GM23248 (cell line): ENCODE data around the gene EXOC1L. TPM values are rescaled to one million over a fixed set of nuclear protein-coding genes. Genes with fewer than 3 reads are reported as not detected.

Experiments
- DNase-seq: peaks from one replicate; pipeline ENCODE4 v3.0.0-alpha.2; 2015
- H2AFZ ChIP-seq: fragments of 200-600 bp; sonication (generic); 2 replicates; pipeline ENCODE4 v1.6.1; 2016; ENCODE audit warnings: antibody characterized with exemption
- H3F3A ChIP-seq: fragments of 200-600 bp; sonication (generic); 2 replicates; pipeline ENCODE4 v1.6.1; 2016; ENCODE audit warnings: mild to moderate bottlenecking, antibody characterized with exemption, mixed run types; ENCODE audit not compliant: insufficient read depth
- H3K27ac ChIP-seq: fragments of 200-600 bp; sonication (generic); 2 replicates; pipeline ENCODE4 v1.5.1; 2016; ENCODE audit warnings: mild to moderate bottlenecking
- H3K27me3 ChIP-seq: fragments of 200-600 bp; sonication (generic); replicated peaks from 2 replicates; pipeline ENCODE4 v1.6.1; 2016; ENCODE audit warnings: mild to moderate bottlenecking; ENCODE audit not compliant: insufficient read depth
- H3K36me3 ChIP-seq: fragments of 200-600 bp; sonication (generic); 2 replicates; pipeline ENCODE4 v1.6.1; 2016; ENCODE audit warnings: low read depth, mild to moderate bottlenecking
- H3K4me1 ChIP-seq: fragments of 200-600 bp; sonication (generic); 2 replicates; pipeline ENCODE4 v1.6.1; 2016; ENCODE audit warnings: mild to moderate bottlenecking; ENCODE audit not compliant: insufficient read depth
- H3K4me2 ChIP-seq: fragments of 200-600 bp; sonication (generic); one replicate; pipeline ENCODE4 v1.6.1; 2016; ENCODE audit warnings: mild to moderate bottlenecking; ENCODE audit not compliant: unreplicated experiment
- H3K4me3 ChIP-seq: fragments of 200-600 bp; sonication (generic); 2 replicates; pipeline ENCODE4 v1.5.1; 2016; ENCODE audit warnings: mild to moderate bottlenecking
- H3K79me2 ChIP-seq: fragments of 200-600 bp; sonication (generic); 2 replicates; pipeline ENCODE4 v1.6.1; 2016; ENCODE audit warnings: mild to moderate bottlenecking; ENCODE audit not compliant: insufficient read depth
- H3K9ac ChIP-seq: fragments of 200-600 bp; sonication (generic); 2 replicates; pipeline ENCODE4 v1.6.1; 2016; ENCODE audit warnings: mild to moderate bottlenecking
- H3K9me2 ChIP-seq: fragments of 200-600 bp; sonication (generic); 2 replicates; pipeline ENCODE4 v1.6.1; 2016; ENCODE audit warnings: mixed run types, mild to moderate bottlenecking, moderate library complexity; ENCODE audit not compliant: insufficient read depth
- H3K9me3 ChIP-seq: fragments of 200-600 bp; sonication (generic); one replicate; pipeline ENCODE4 v1.6.1; 2017; ENCODE audit warnings: low read depth
- H4K20me1 ChIP-seq: fragments of 200-600 bp; sonication (generic); 2 replicates; pipeline ENCODE4 v1.6.0; 2016; ENCODE audit not compliant: insufficient read depth
- EZH2 ChIP-seq: fragments of 200-600 bp; sonication (generic); IDR thresholded peaks from 2 replicates; pipeline ENCODE4 v1.6.1; 2018; ENCODE audit warnings: antibody characterized with exemption, mild to moderate bottlenecking; ENCODE audit not compliant: insufficient read depth, poor library complexity, severe bottlenecking
- EZH2phosphoT487 ChIP-seq: fragments of 200-600 bp; sonication (generic); IDR thresholded peaks from 2 replicates; pipeline ENCODE4 v1.6.1; 2018; ENCODE audit warnings: antibody characterized with exemption, moderate library complexity, mild to moderate bottlenecking, low read depth; ENCODE audit not compliant: insufficient read depth
- WGBS, 2 experiments: methylation state at CpG; one replicate each; pipeline ENCODE4 v1.1.6; 2015 to 2017; ENCODE audit warnings: low lambda C conversion rate in 2 of 2, low coverage in 1 of 2; ENCODE audit errors: missing lambda C conversion rate in 2 of 2; 5-methylcytosine and 5-hydroxymethylcytosine counted together
- in situ Hi-C: fragments of 300-500 bp; cut with MboI; formaldehyde crosslinking; loops from 2 replicates; pipeline ENCODE4 v1.15.0; 2020
- polyA plus RNA-seq: library from polyadenylated mRNA; unstranded; fragments of >200 nt; fragmentation: Nextera tagmentation; extraction: Ambion mirVana; gene quantifications from 2 replicates; pipeline ENCODE4 v1.2.1, GENCODE V29; 2016
- total RNA-seq: library from RNA; depleted of rRNA; stranded (reverse); fragments of >200 nt; shearing (Covaris generic); gene quantifications from 2 replicates; pipeline ENCODE4 v1.2.3, GENCODE V29; 2014

The EXOC1L gene
- total and polyA plus RNA-seq, 2 experiments from 2014 or later = not detected

- TF ChIP-seq EZH2 (no peak), EZH2phosphoT487 (no peak)
- Histone ChIP-seq H3K4me3 (no peak overlapping the region), H3K27ac (no peak overlapping the region), H3K79me2 (no peaks in the 10 kb centered on the region), H2AFZ (no peak overlapping the region), H3K27me3 (peaks cover 18% of the 10 kb centered on the region), H3K4me2 (no peak overlapping the region), H3K9me2 (no peaks in the 10 kb centered on the region), H3F3A (no peaks in the 10 kb centered on the region), H3K4me1 (no peaks in the 10 kb centered on the region), H3K9me3 (no peaks in the 10 kb centered on the region), H3K9ac (no peak overlapping the region), H4K20me1 (no peaks in the 10 kb centered on the region), H3K36me3 (no peaks in the 10 kb centered on the region)
- WGBS, 2 experiments = 80% methylated on average over 1 of the region's 1 CpG
- in situ Hi-C loops = no loop called here
- DNase-seq = no peak
These were observed 24.2 kb upstream of the EXOC1L start for GRCh38 chr4:55795341-55795740.

GRCh38 chr4:55801498-55801897 is 18.1 kb upstream of the EXOC1L start:
- Histone ChIP-seq H3K9me3 (no peaks in the 10 kb centered on the region), H4K20me1 (no peaks in the 10 kb centered on the region), H3K4me3 (no peak overlapping the region), H3K27me3 (no peaks in the 10 kb centered on the region), H3F3A (no peaks in the 10 kb centered on the region), H3K4me2 (no peak overlapping the region), H2AFZ (no peak overlapping the region), H3K36me3 (no peaks in the 10 kb centered on the region), H3K27ac (no peak overlapping the region), H3K9ac (no peak overlapping the region), H3K79me2 (no peaks in the 10 kb centered on the region), H3K9me2 (no peaks in the 10 kb centered on the region), H3K4me1 (no peaks in the 10 kb centered on the region)
- TF ChIP-seq EZH2phosphoT487 (no peak), EZH2 (no peak)
- in situ Hi-C loops = no loop called here
- WGBS, 2 experiments = 41 to 60% methylated on average over 1 of the region's 1 CpG
- DNase-seq = no peak

- no peaks in the 10 kb centered on the region for H3K36me3 ChIP-seq
- no peak overlapping the region for H3K9ac ChIP-seq
- no peak for DNase-seq
- H4K20me1 ChIP-seq = no peaks in the 10 kb centered on the region
- H3K27ac ChIP-seq = no peak overlapping the region
- H3K27me3 ChIP-seq = no peaks in the 10 kb centered on the region
- in situ Hi-C loops = no loop called here
- H3K4me3 ChIP-seq = no peak overlapping the region
- no peaks in the 10 kb centered on the region for H3F3A ChIP-seq
- TF ChIP-seq EZH2 (no peak), EZH2phosphoT487 (no peak)
- H3K79me2 ChIP-seq = no peaks in the 10 kb centered on the region
- H3K9me3 ChIP-seq = no peaks in the 10 kb centered on the region
- H2AFZ ChIP-seq = no peak overlapping the region
- no peak overlapping the region for H3K4me2 ChIP-seq
- no peaks in the 10 kb centered on the region for H3K4me1 ChIP-seq
- H3K9me2 ChIP-seq = no peaks in the 10 kb centered on the region
These were observed 12.0 kb upstream of the EXOC1L start for GRCh38 chr4:55807556-55807955.

- in situ Hi-C loops = no loop called here
These were observed 11.4 kb upstream of the EXOC1L start for GRCh38 chr4:55808186-55808585.

GRCh38 chr4:55808632-55809031 is 11.0 kb upstream of the EXOC1L start:
- H3K9ac ChIP-seq = no peak overlapping the region
- no peak overlapping the region for H2AFZ ChIP-seq
- H4K20me1 ChIP-seq = no peaks in the 10 kb centered on the region
- H3K36me3 ChIP-seq = no peaks in the 10 kb centered on the region
- no peaks in the 10 kb centered on the region for H3F3A ChIP-seq
- H3K27me3 ChIP-seq = no peaks in the 10 kb centered on the region
- no peak for TF ChIP-seq EZH2phosphoT487
- TF ChIP-seq EZH2 = no peak
- no peaks in the 10 kb centered on the region for H3K9me2 ChIP-seq
- H3K9me3 ChIP-seq = no peaks in the 10 kb centered on the region
- H3K4me1 ChIP-seq = no peaks in the 10 kb centered on the region
- in situ Hi-C loops = no loop called here
- no peak overlapping the region for H3K27ac ChIP-seq
- H3K79me2 ChIP-seq = no peaks in the 10 kb centered on the region
- H3K4me3 ChIP-seq = no peak overlapping the region
- 11 to 14% methylated on average over 5 of the region's 5 CpGs for WGBS, 2 experiments
- no peak for DNase-seq
- H3K4me2 ChIP-seq = no peak overlapping the region

More at GRCh38 chr4:55808186-55808585, 11.4 kb upstream of the EXOC1L start:
- Histone ChIP-seq H3K27me3 (no peaks in the 10 kb centered on the region), H3K4me3 (no peak overlapping the region), H3K4me1 (no peaks in the 10 kb centered on the region), H3K4me2 (no peak overlapping the region), H3F3A (no peaks in the 10 kb centered on the region), H3K27ac (no peak overlapping the region), H3K9me3 (no peaks in the 10 kb centered on the region), H2AFZ (no peak overlapping the region), H3K79me2 (no peaks in the 10 kb centered on the region), H3K9ac (no peak overlapping the region), H3K9me2 (no peaks in the 10 kb centered on the region), H3K36me3 (no peaks in the 10 kb centered on the region), H4K20me1 (no peaks in the 10 kb centered on the region)
- DNase-seq = no peak
- 0% methylated on average over 2 of the region's 2 CpGs for WGBS, 2 experiments
- no peak for TF ChIP-seq EZH2
